Hepatocyte (in vitro differentiated cells): ENCODE measurements around the gene MAP2K7. TPM values are rescaled to one million over a fixed set of nuclear protein-coding genes. Genes with fewer than 3 reads are reported as not detected.

Experiments
- DNase-seq: peaks from one replicate; pipeline ENCODE4 v3.0.0-alpha.2; 2016; ENCODE audit warnings: low spot score
- H2AFZ ChIP-seq: fragments of 200-600 bp; sonication (generic); 2 replicates; pipeline ENCODE4 v1.6.0; 2016; ENCODE audit warnings: antibody characterized with exemption, mild to moderate bottlenecking
- H3K27ac ChIP-seq: fragments of 200-600 bp; sonication (generic); 2 replicates; pipeline ENCODE4 v1.5.1; 2016; ENCODE audit warnings: mild to moderate bottlenecking
- H3K27me3 ChIP-seq: fragments of 200-600 bp; sonication (generic); 2 replicates; pipeline ENCODE4 v1.6.1; 2016
- H3K36me3 ChIP-seq: fragments of 200-600 bp; sonication (generic); replicated peaks from 2 replicates; pipeline ENCODE4 v1.5.1; 2016; ENCODE audit warnings: low read depth; ENCODE audit not compliant: insufficient read depth
- H3K4me1 ChIP-seq: fragments of 200-600 bp; sonication (generic); 2 replicates; pipeline ENCODE4 v1.5.1; 2016; ENCODE audit warnings: mild to moderate bottlenecking, moderate library complexity; ENCODE audit not compliant: insufficient read depth
- H3K4me2 ChIP-seq: fragments of 200-600 bp; sonication (generic); 2 replicates; pipeline ENCODE4 v1.6.0; 2016
- H3K4me3 ChIP-seq: fragments of 200-600 bp; sonication (generic); 2 replicates; pipeline ENCODE4 v1.5.1; 2016; ENCODE audit warnings: mild to moderate bottlenecking
- H3K79me2 ChIP-seq: fragments of 200-600 bp; sonication (generic); 2 replicates; pipeline ENCODE4 v1.6.0; 2017; ENCODE audit warnings: mild to moderate bottlenecking
- H3K9me2 ChIP-seq: fragments of 200-600 bp; sonication (generic); replicated peaks from 2 replicates; pipeline ENCODE4 v1.6.0; 2017; ENCODE audit warnings: mild to moderate bottlenecking; ENCODE audit not compliant: insufficient read depth
- H3K9me3 ChIP-seq: fragments of 200-600 bp; sonication (generic); 2 replicates; pipeline ENCODE4 v1.5.1; 2016; ENCODE audit warnings: low read depth, mild to moderate bottlenecking
- H4K20me1 ChIP-seq: fragments of 200-600 bp; sonication (generic); 2 replicates; pipeline ENCODE4 v1.6.0; 2016; ENCODE audit warnings: mild to moderate bottlenecking; ENCODE audit not compliant: insufficient read depth, poor library complexity, severe bottlenecking
- CTCF ChIP-seq: fragments of 200-600 bp; sonication (generic); IDR thresholded peaks from 2 replicates; pipeline ENCODE4 v1.5.1; 2016; ENCODE audit warnings: antibody characterized with exemption, mild to moderate bottlenecking; ENCODE audit not compliant: poor library complexity
- EZH2 ChIP-seq: fragments of 200-600 bp; sonication (generic); IDR thresholded peaks from 2 replicates; pipeline ENCODE4 v1.6.1; 2016; ENCODE audit warnings: antibody characterized with exemption, mild to moderate bottlenecking, borderline replicate concordance
- EZH2phosphoT487 ChIP-seq: fragments of 200-600 bp; sonication (generic); IDR thresholded peaks from one replicate; pipeline ENCODE4 v1.6.1; 2018; ENCODE audit warnings: antibody characterized with exemption, mild to moderate bottlenecking, low read depth, moderate library complexity; ENCODE audit not compliant: unreplicated experiment, severe bottlenecking
- WGBS: methylation state at CpG from one replicate; pipeline ENCODE4 v1.1.6; 2016; ENCODE audit warnings: low lambda C conversion rate; ENCODE audit errors: missing lambda C conversion rate; 5-methylcytosine and 5-hydroxymethylcytosine counted together
- polyA plus RNA-seq: library from polyadenylated mRNA; unstranded; fragments of >200 nt; fragmentation: Nextera tagmentation; extraction: Ambion mirVana; gene quantifications from 2 replicates; pipeline ENCODE4 v1.2.1, GENCODE V29; 2016
- total RNA-seq: library from RNA; depleted of rRNA; stranded (reverse); fragments of >200 nt; gene quantifications from 2 replicates; pipeline ENCODE4 v1.2.3, GENCODE V29; 2014

The MAP2K7 gene
- 13.6 and 13.8 TPM in 2 replicates for total RNA-seq
- 11.8 and 12.8 TPM in 2 replicates for polyA plus RNA-seq

- DNase-seq = peak; percentile 100
- peak within 1 kb of the TSS; percentile 82 for H3K27ac ChIP-seq
- H3K36me3 ChIP-seq = no peaks in the 10 kb centered on the region
- H3K79me2 ChIP-seq = peaks cover 48% of the 10 kb centered on the region
- peak within 1 kb of the TSS; percentile 96 for H3K4me3 ChIP-seq
- H3K9me2 ChIP-seq = no peaks in the 10 kb centered on the region
- under 1% methylated on average over 64 of the region's 89 CpGs for WGBS
- peak within 1 kb of the TSS; percentile 98 for H3K4me2 ChIP-seq
- no peaks in the 10 kb centered on the region for H3K27me3 ChIP-seq
- H3K4me1 ChIP-seq = peaks cover 20% of the 10 kb centered on the region
- peak within 1 kb of the TSS; percentile 49 for H2AFZ ChIP-seq
- H3K9me3 ChIP-seq = no peaks in the 10 kb centered on the region
- H4K20me1 ChIP-seq = peaks cover 40% of the 10 kb centered on the region
- TF ChIP-seq CTCF (peak; percentile 85), EZH2phosphoT487 (no peak)
These were observed at the start of gene MAP2K7 for GRCh38 chr19:7903244-7904073. MAP2K7 (plus strand) TSS chr19:7903877; CDS start chr19:7903945, 68 bp downstream.

- DNase-seq = no peak
- no peak overlapping the region for H2AFZ ChIP-seq
- H4K20me1 ChIP-seq = no peaks in the 10 kb centered on the region
- H3K79me2 ChIP-seq = no peaks in the 10 kb centered on the region
- TF ChIP-seq EZH2 = no peak
- TF ChIP-seq EZH2phosphoT487 = no peak
- TF ChIP-seq CTCF = no peak
- H3K4me3 ChIP-seq = no peak overlapping the region
- no peaks in the 10 kb centered on the region for H3K9me2 ChIP-seq
- H3K4me2 ChIP-seq = no peak overlapping the region
- WGBS = 90% methylated on average over 25 of the region's 26 CpGs
- H3K27ac ChIP-seq = no peak overlapping the region
- no peaks in the 10 kb centered on the region for H3K36me3 ChIP-seq
- H3K4me1 ChIP-seq = peaks cover 4% of the 10 kb centered on the region
- H3K9me3 ChIP-seq = no peaks in the 10 kb centered on the region
- H3K27me3 ChIP-seq = no peaks in the 10 kb centered on the region
These were observed 48.1 kb upstream of the MAP2K7 start for GRCh38 chr19:7855426-7856108.

GRCh38 chr19:7856109-7856591, 47.5 kb upstream of the MAP2K7 start:
- no peak overlapping the region for H2AFZ ChIP-seq
- no peak overlapping the region for H3K27ac ChIP-seq
- H4K20me1 ChIP-seq = no peaks in the 10 kb centered on the region
- TF ChIP-seq EZH2 (no peak), EZH2phosphoT487 (no peak), CTCF (no peak)
- DNase-seq = no peak
- no peak overlapping the region for H3K4me2 ChIP-seq
- no peaks in the 10 kb centered on the region for H3K9me2 ChIP-seq
- WGBS = 94% methylated on average over 16 of the region's 16 CpGs
- H3K27me3 ChIP-seq = peaks cover 2% of the 10 kb centered on the region
- no peak overlapping the region for H3K4me3 ChIP-seq
- peaks cover 4% of the 10 kb centered on the region for H3K4me1 ChIP-seq
- no peaks in the 10 kb centered on the region for H3K9me3 ChIP-seq
- no peaks in the 10 kb centered on the region for H3K79me2 ChIP-seq
- no peaks in the 10 kb centered on the region for H3K36me3 ChIP-seq
